HCT116 (cell line): Measurements from ENCODE around the gene RASL10A. TPM values are rescaled to one million over a fixed set of nuclear protein-coding genes. Genes with fewer than 3 reads are reported as not detected.

Experiments used
- ATAC-seq: fragments of 200-7000 bp; cut with Tn5 transposase; 2 replicates; pipeline ENCODE4 v1.9.1; 2020; ENCODE audit warnings: mild to moderate bottlenecking, moderate library complexity
- BruUV-seq: library from RNA; stranded (reverse); fragments of 400-500 nt; replicated peaks from 2 replicates; lab custom pipeline; 2021; lab: Mats Ljungman, UMichigan
- CTCF ChIA-PET: fragments of 300-600 bp; sonication (Branson Sonifier 250); formaldehyde crosslinking; loops from one replicate; lab custom pipeline; 2021; ENCODE audit warnings: antibody characterized with exemption; lab: Charles Lee
- POLR2A ChIA-PET: fragments of 300-600, 350-600 bp; sonication (Branson Sonifier 250); formaldehyde crosslinking; loops from one replicate; lab custom pipeline; 2021; ENCODE audit warnings: antibody characterized with exemption; lab: Charles Lee
- RAD21 ChIA-PET, 2 experiments: fragments of 300-600 bp; sonication (Branson Sonifier 250); formaldehyde crosslinking; loops; one replicate each; lab custom pipeline; 2023; ENCODE audit warnings: low total read pairs in 2 of 2; ENCODE audit not compliant: uncharacterized antibody in 2 of 2, unreplicated experiment in 2 of 2, low non-redundant PET in 1 of 2; lab: Charles Lee
- DNase-seq: peaks from one replicate; pipeline ENCODE4 v3.0.0-alpha.2; 2010; ENCODE audit warnings: low read depth, low spot score
- H2AFZ ChIP-seq: fragments of 200-600 bp; shearing (Covaris generic), sonication (generic); 2 replicates; pipeline ENCODE4 v1.6.1; 2017; ENCODE audit warnings: low read depth, mixed run types, mixed read lengths, antibody characterized with exemption, low read length; ENCODE audit not compliant: poor library complexity, severe bottlenecking
- H3K27ac ChIP-seq: 2 replicates; pipeline ENCODE4 v1.5.1; 2012; ENCODE audit warnings: low read depth, low read length
- H3K27me3 ChIP-seq: fragments of 200-600 bp; sonication (generic); 2 replicates; pipeline ENCODE4 v1.6.1; 2016; ENCODE audit warnings: mixed run types, low read length, mixed read lengths; ENCODE audit not compliant: insufficient read depth
- H3K36me3 ChIP-seq, 2 experiments: fragments of 200-500 bp in 1 of 2; fragments of 200-600 bp in 1 of 2; sonication (Bioruptor generic) in 1 of 2; sonication (generic) in 1 of 2; 2 replicates each; pipeline versions ENCODE4 v1.5.1 to v1.6.1; 2014 to 2016; ENCODE audit warnings: low read length in 2 of 2, inconsistent platforms in 1 of 2, mixed read lengths in 1 of 2, mixed run types in 1 of 2; ENCODE audit not compliant: insufficient read depth in 2 of 2, control insufficient read depth in 1 of 2
- H3K4me1 ChIP-seq, 2 experiments: fragments of 200-600 bp in 1 of 2; sonication (generic) in 1 of 2; 2 replicates each; pipeline versions ENCODE4 v1.5.1 to v1.6.1; 2012 to 2017; ENCODE audit warnings: low read length in 2 of 2, inconsistent platforms in 1 of 2, mild to moderate bottlenecking in 1 of 2, mixed read lengths in 1 of 2, mixed run types in 1 of 2, moderate library complexity in 1 of 2; ENCODE audit not compliant: insufficient read depth in 2 of 2, control insufficient read depth in 1 of 2
- H3K4me2 ChIP-seq: fragments of 200-600 bp; sonication (generic); 2 replicates; pipeline ENCODE4 v1.6.1; 2017; ENCODE audit warnings: mixed run types, low read length, mixed read lengths
- H3K4me3 ChIP-seq, 2 experiments: fragments of 200-600 bp in 1 of 2; sonication (generic) in 1 of 2; replicated peaks in 1 of 2; 2 replicates each; pipeline ENCODE4 v1.5.1; 2011 to 2016; ENCODE audit warnings: low read length in 2 of 2, control low read depth in 1 of 2, low read depth in 1 of 2, mild to moderate bottlenecking in 1 of 2, mixed read lengths in 1 of 2, mixed run types in 1 of 2
- H3K79me2 ChIP-seq: fragments of 200-600 bp; sonication (generic); 2 replicates; pipeline ENCODE4 v1.6.1; 2017; ENCODE audit warnings: mild to moderate bottlenecking, mixed run types, low read length, moderate library complexity, mixed read lengths; ENCODE audit not compliant: insufficient read depth
- H3K9ac ChIP-seq: fragments of 200-600 bp; sonication (generic); 2 replicates; pipeline ENCODE4 v1.6.1; 2016; ENCODE audit warnings: low read length, mixed read lengths
- H3K9me2 ChIP-seq: fragments of 200-600 bp; sonication (generic), shearing (Covaris generic); 2 replicates; pipeline ENCODE4 v1.6.1; 2017; ENCODE audit warnings: mixed run types, mild to moderate bottlenecking, moderate library complexity; ENCODE audit not compliant: insufficient read depth
- H3K9me3 ChIP-seq, 2 experiments: fragments of 200-500 bp in 1 of 2; fragments of 200-600 bp in 1 of 2; sonication (Bioruptor generic) in 1 of 2; sonication (generic) in 1 of 2; 2 replicates each; pipeline ENCODE4 v1.6.1; 2014 to 2017; ENCODE audit warnings: low read length in 2 of 2, mixed read lengths in 2 of 2, inconsistent platforms in 1 of 2, low read depth in 1 of 2, mild to moderate bottlenecking in 1 of 2, mixed run types in 1 of 2, moderate library complexity in 1 of 2; ENCODE audit not compliant: control insufficient read depth in 1 of 2, insufficient read depth in 1 of 2
- H4K20me1 ChIP-seq: fragments of 200-600 bp; sonication (generic), shearing (Covaris generic); 2 replicates; pipeline ENCODE4 v1.6.1; 2017; ENCODE audit warnings: mixed run types, mild to moderate bottlenecking, moderate library complexity; ENCODE audit not compliant: insufficient read depth
- CBX3 ChIP-seq: IDR thresholded peaks from 2 replicates; pipeline ENCODE4 v1.6.1; 2012; ENCODE audit warnings: low read depth
- ELF1 ChIP-seq: IDR thresholded peaks from 2 replicates; pipeline ENCODE4 v1.6.1; 2012; ENCODE audit warnings: low read depth, borderline replicate concordance
- EZH2 ChIP-seq: fragments of 200-600 bp; sonication (generic); IDR thresholded peaks from 2 replicates; pipeline ENCODE4 v1.6.1; 2017; ENCODE audit warnings: antibody characterized with exemption, mixed run types
- EZH2phosphoT487 ChIP-seq: fragments of 200-600 bp; IDR thresholded peaks from 2 replicates; pipeline ENCODE4 v1.6.1; 2018; ENCODE audit warnings: antibody characterized with exemption, borderline replicate concordance
- JUND ChIP-seq: IDR thresholded peaks from 2 replicates; pipeline ENCODE4 v1.6.1; 2012
- POLR2A ChIP-seq: IDR thresholded peaks from 2 replicates; pipeline ENCODE4 v1.7.0; 2011; ENCODE audit warnings: borderline replicate concordance; ENCODE audit not compliant: insufficient read depth, insufficient read length; ENCODE audit errors: extremely low read depth
- RAD21 ChIP-seq: IDR thresholded peaks from 2 replicates; pipeline ENCODE4 v1.6.1; 2012; ENCODE audit warnings: low read depth, mild to moderate bottlenecking
- SP1 ChIP-seq: IDR thresholded peaks from 2 replicates; pipeline ENCODE4 v1.6.1; 2012; ENCODE audit warnings: low read depth
- ZFX ChIP-seq: fragments of 450-650 bp; IDR thresholded peaks from 2 replicates; pipeline ENCODE4 v1.6.1; 2017
- intact Hi-C: fragments of 100-400 bp; cut with micrococcal nuclease; formaldehyde crosslinking; loops from 2 replicates; pipeline ENCODE4 v1.10.0; 2022
- total RNA-seq: library from RNA; stranded (reverse); gene quantifications from one replicate; pipeline ENCODE4 v1.2.1, GENCODE V29; 2021; ENCODE audit not compliant: unreplicated experiment
- TF ChIP-seq, protein P1 (sequence below): IDR thresholded peaks from 2 replicates; pipeline ENCODE4 v1.6.1; 2012

The RASL10A gene
- total RNA-seq, 1 experiment from 2014 or later: 0.96 TPM

DNA sequence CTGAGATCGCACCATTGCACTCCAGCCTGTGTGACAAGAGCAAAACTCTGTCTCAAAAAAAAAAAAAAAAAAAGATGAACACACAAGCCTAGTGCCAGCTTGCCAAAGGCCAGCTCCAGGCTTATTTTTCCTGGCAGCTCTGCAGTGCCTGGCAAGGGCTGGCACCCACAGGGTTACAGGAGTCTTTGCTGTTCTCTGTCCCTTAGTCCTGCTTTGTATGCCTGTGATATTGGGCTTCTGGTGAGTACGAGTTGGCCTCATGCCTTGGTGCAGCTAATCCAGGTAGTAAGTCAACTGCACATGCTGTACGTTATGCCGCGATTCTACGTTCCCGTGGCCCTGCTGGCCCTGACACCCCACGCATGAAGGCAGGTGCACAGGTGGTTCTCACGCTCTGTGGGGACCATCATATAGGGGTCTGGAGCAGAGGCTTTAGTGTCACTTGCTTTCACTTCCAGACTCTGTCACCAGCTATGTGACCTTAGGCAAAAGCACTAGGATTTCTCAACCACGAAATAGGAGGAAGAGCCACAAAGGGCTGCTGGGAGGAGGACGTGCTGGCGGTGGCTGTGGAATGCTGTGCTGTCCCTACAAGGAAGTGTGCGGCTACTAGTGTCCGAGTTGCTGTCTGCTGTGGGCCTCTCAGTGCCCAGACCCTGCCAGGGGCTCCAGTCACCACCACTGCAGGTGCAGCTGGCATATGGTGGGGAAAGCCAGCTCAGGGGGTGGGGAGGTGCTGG, 21.4 kb upstream of the RASL10A start:
- intact Hi-C loops: no loop called here
- Histone ChIP-seq H3K79me2 (no peaks in the 10 kb centered on the region), H3K9me3 (no peaks in the 10 kb centered on the region), H2AFZ (no peak overlapping the region), H3K27ac (no peak overlapping the region), H3K4me1 (no peaks in the 10 kb centered on the region), H4K20me1 (no peaks in the 10 kb centered on the region), H3K9ac (no peak overlapping the region), H3K9me2 (no peaks in the 10 kb centered on the region), H3K27me3 (no peaks in the 10 kb centered on the region), H3K4me3 (no peak overlapping the region), H3K4me2 (no peak overlapping the region), H3K36me3 (peaks cover 12 to 25% of the 10 kb centered on the region in 2 experiments)
- BruUV-seq: no TSS peak
- ATAC-seq (no peak), DNase-seq (no peak)
- ChIA-PET RAD21 (no interaction called here), CTCF (no interaction called here), POLR2A (no interaction called here)
- TF ChIP-seq ELF1 (no peak), SP1 (no peak), ZFX (no peak), POLR2A (no peak), JUND (no peak), EZH2 (no peak)
- TF ChIP-seq, protein P1, sequence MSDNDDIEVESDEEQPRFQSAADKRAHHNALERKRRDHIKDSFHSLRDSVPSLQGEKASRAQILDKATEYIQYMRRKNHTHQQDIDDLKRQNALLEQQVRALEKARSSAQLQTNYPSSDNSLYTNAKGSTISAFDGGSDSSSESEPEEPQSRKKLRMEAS: no peak

DNA sequence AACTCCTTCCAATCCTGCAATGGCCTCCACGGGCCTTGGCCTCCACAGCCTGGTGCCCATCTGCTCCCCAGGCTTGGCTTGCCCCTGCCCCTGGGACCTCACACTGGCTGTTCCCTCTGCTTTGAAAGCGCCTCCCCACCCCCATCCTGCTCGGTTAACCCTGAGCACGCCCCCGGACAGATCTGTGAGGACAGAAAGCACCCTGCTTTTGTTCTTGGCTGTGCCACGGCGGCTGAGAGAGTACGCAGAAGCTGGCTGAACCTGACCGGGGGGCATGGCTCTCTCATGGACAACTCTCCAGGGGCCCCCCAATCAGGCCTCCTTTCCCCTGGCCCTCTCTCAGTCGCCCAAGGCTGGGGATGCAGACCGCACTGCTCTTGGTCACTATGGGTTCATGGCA, 20.2 kb upstream of the RASL10A start:
- Histone ChIP-seq H3K27ac (no peak overlapping the region), H3K9me3 (no peaks in the 10 kb centered on the region), H4K20me1 (no peaks in the 10 kb centered on the region), H3K9me2 (no peaks in the 10 kb centered on the region), H3K79me2 (no peaks in the 10 kb centered on the region), H3K4me1 (no peaks in the 10 kb centered on the region; a peak in 1 of 4 replicates), H3K4me2 (no peak overlapping the region), H3K27me3 (no peaks in the 10 kb centered on the region), H3K36me3 (peaks cover 12 to 18% of the 10 kb centered on the region in 2 experiments), H3K4me3 (no peak overlapping the region), H2AFZ (no peak overlapping the region), H3K9ac (no peak overlapping the region)
- TF ChIP-seq EZH2phosphoT487 (no peak), CBX3 (no peak), RAD21 (no peak)
- CTCF ChIA-PET: no interaction called here
- BruUV-seq: no TSS peak
- ATAC-seq: no peak
- intact Hi-C loops: no loop called here
- POLR2A ChIA-PET: no interaction called here
- RAD21 ChIA-PET: no interaction called here
- DNase-seq: no peak
